ENCODE results near the gene TMEM19. TPM values are rescaled to one million over a fixed set of nuclear protein-coding genes. Genes with fewer than 3 reads are reported as not detected.

TMEM19 gene
- total RNA-seq, 1 experiment from 2014 or later, result 17.3 TPM

GRCh38 chr12:71640316-71640715 lies 45.6 kb upstream of the TMEM19 start:
- no peaks in the 10 kb centered on the region for H3K23me2 ChIP-seq (ENCODE audit: insufficient read length, low read depth, low read length, poor library complexity, severe bottlenecking)
- H3K23ac ChIP-seq (ENCODE audit: insufficient read length, low read depth, low read length), result no peak overlapping the region
- no peak overlapping the region for H4K5ac ChIP-seq (ENCODE audit: insufficient read length, low read depth, low read length)
- Mint-ChIP-seq H3K27ac (no peak overlapping the region), H3K9me3 (no peaks in the 10 kb centered on the region), H3K27me3 (ENCODE audit: low read depth) (no peaks in the 10 kb centered on the region), H3K36me3 (ENCODE audit: insufficient read depth in 1 of 3, low read depth in 3 of 3) (peaks cover 20 to 73% (median 55%) of the 10 kb centered on the region in 3 experiments; a peak in 6 of 7 replicates), H3K4me3 (no peak overlapping the region), H3K4me1 (no peaks in the 10 kb centered on the region)
- H3K4ac ChIP-seq (ENCODE audit: low read depth, low read length), result no peak overlapping the region
- H3K4me2 ChIP-seq (ENCODE audit: insufficient read depth, insufficient read length, low read length), result no peak overlapping the region
- no peak overlapping the region for H2BK15ac ChIP-seq (ENCODE audit: low read depth, low read length)
- H2AK5ac ChIP-seq (ENCODE audit: insufficient read length, low read length), result no peak overlapping the region
- TF ChIP-seq CTCF (conservative IDR thresholded peaks at IDR 0.05), result no peak
- H4K91ac ChIP-seq (ENCODE audit: insufficient read length, low read depth, low read length), result no peak overlapping the region
- H3K27me3 ChIP-seq (ENCODE audit: insufficient read depth, low read length), result no peaks in the 10 kb centered on the region
- H3T11ph ChIP-seq (ENCODE audit: low read length), result no peak overlapping the region
- no peak overlapping the region for H3K14ac ChIP-seq (ENCODE audit: insufficient read depth, low read length)
- H3K79me2 ChIP-seq (ENCODE audit: insufficient read depth, low read length), result no peaks in the 10 kb centered on the region
- no peak overlapping the region for H2BK120ac ChIP-seq (ENCODE audit: low read depth, low read length, poor library complexity, severe bottlenecking)
- H3K56ac ChIP-seq (ENCODE audit: insufficient read length, low read depth, low read length), result no peak overlapping the region
- no peak overlapping the region for H2BK12ac ChIP-seq (ENCODE audit: insufficient read length, low read depth, low read length)
- no peaks in the 10 kb centered on the region for H3K9me3 ChIP-seq (ENCODE audit: control insufficient read depth, low read depth, low read length)
- WGBS (ENCODE audit: extremely low coverage, insufficient read length, low lambda C conversion rate), result no CpG with 5 or more reads among the region's 2 CpGs
- no peak overlapping the region for H3K27ac ChIP-seq (ENCODE audit: insufficient read length, low read depth, low read length)
- no peak overlapping the region for H2BK5ac ChIP-seq (ENCODE audit: insufficient read length, low read length)
- no peak for DNase-seq
- H4K8ac ChIP-seq (replicated peaks; ENCODE audit: insufficient read length, low read depth, low read length), result no peak overlapping the region
- H2BK20ac ChIP-seq (ENCODE audit: low read depth, low read length, poor library complexity, severe bottlenecking), result no peak overlapping the region
- no peaks in the 10 kb centered on the region for H3K4me1 ChIP-seq (ENCODE audit: insufficient read depth, low read length)
- no peak overlapping the region for H2AFZ ChIP-seq (ENCODE audit: low read length)
- H3K18ac ChIP-seq (ENCODE audit: insufficient read length, low read depth, low read length), result no peak overlapping the region
- no peaks in the 10 kb centered on the region for H3K79me1 ChIP-seq (ENCODE audit: insufficient read depth, low read depth, low read length, poor library complexity, severe bottlenecking)
- H4K20me1 ChIP-seq (ENCODE audit: control insufficient read depth, insufficient read depth, insufficient read length), result no peaks in the 10 kb centered on the region
- H3K9ac ChIP-seq (ENCODE audit: extremely low read depth, insufficient read length, low read length), result no peak overlapping the region
